Superior temporal gyrus (tissue), 1 donor: ENCODE data around the gene ABCA6.
A peak's percentile ranks its signal among the peaks of the same experiment; 100 is the strongest.
"Not testable (repeated sequence)": the region's sequence is repeated elsewhere in the genome, so short reads cannot be mapped to it uniquely, and the experiment has no call there.

Experiments
- DNase-seq: peaks from one replicate; pipeline ENCODE4 v3.0.0-alpha.2; 2016; ENCODE audit errors: extremely low spot score

ABCA6 gene

GRCh38 chr17:69141431-69142174 is at the start of gene ABCA6:
Gene ABCA6, minus strand, starts transcription at chr17:69141895. Its CDS starts 1,192 bp downstream, at chr17:69140703.
- peak; percentile 15 for DNase-seq

- DNase-seq, result no peak
Observed at GRCh38 chr17:69188796-69189195, 47.1 kb upstream of the ABCA6 start.

GRCh38 chr17:69188064-69188463 is 46.4 kb upstream of the ABCA6 start:
- DNase-seq, result no peak

- DNase-seq, result no peak
Observed at GRCh38 chr17:69187294-69187693, 45.6 kb upstream of the ABCA6 start.

GRCh38 chr17:69179227-69179952 is 37.7 kb upstream of the ABCA6 start:
- no peak for DNase-seq

- no peak for DNase-seq
Observed at GRCh38 chr17:69176457-69176795, 34.7 kb upstream of the ABCA6 start.

GRCh38 chr17:69175625-69176456 is 34.1 kb upstream of the ABCA6 start:
- no peak for DNase-seq

GRCh38 chr17:69175262-69175624 is 33.5 kb upstream of the ABCA6 start:
- no peak for DNase-seq

- DNase-seq, result no peak
Observed at GRCh38 chr17:69173118-69173517, 31.4 kb upstream of the ABCA6 start.

- DNase-seq, result no peak
Observed at GRCh38 chr17:69170377-69170776, 28.7 kb upstream of the ABCA6 start.

- DNase-seq, result not testable (repeated sequence)
Observed at GRCh38 chr17:69168642-69169041, 26.9 kb upstream of the ABCA6 start.

GRCh38 chr17:69166957-69167356 is 25.3 kb upstream of the ABCA6 start:
- DNase-seq, result no peak

GRCh38 chr17:69164206-69164605 is 22.5 kb upstream of the ABCA6 start:
- DNase-seq, result no peak

GRCh38 chr17:69159418-69159817 is 17.7 kb upstream of the ABCA6 start:
- DNase-seq, result no peak

- DNase-seq, result no peak
Observed at GRCh38 chr17:69154267-69154666, 12.6 kb upstream of the ABCA6 start.

GRCh38 chr17:69150333-69150732 is 8.6 kb upstream of the ABCA6 start:
- no peak for DNase-seq

- DNase-seq, result no peak
Observed at GRCh38 chr17:69147460-69147859, 5.8 kb upstream of the ABCA6 start.

- no peak for DNase-seq
Observed at GRCh38 chr17:69144331-69145255, 2.9 kb upstream of the ABCA6 start.

- no peak for DNase-seq
Observed at GRCh38 chr17:69143683-69144231, 2.1 kb upstream of the ABCA6 start.

GRCh38 chr17:69143151-69143550 is 1.5 kb upstream of the ABCA6 start:
- DNase-seq, result no peak

GRCh38 chr17:69142175-69142802 is 594 bp upstream of the ABCA6 start:
- DNase-seq, result no peak
